ENCODE data around the gene SLC30A1. TPM values are rescaled to one million over a fixed set of nuclear protein-coding genes. Genes with fewer than 3 reads are reported as not detected.

SLC30A1 gene
- total and polyA plus RNA-seq, 2 of the 13 experiments (the other 11 are each of a cell fraction or from before 2014, with no cell fraction given): 5.9 to 24.4 TPM

GRCh38 chr1:211549092-211549711 is 29.8 kb downstream of the SLC30A1 start (continued):
- TF ChIP-seq BORCS8-MEF2B (CRISPR knock-in tag; IDR thresholded peaks at IDR 0.05): no peak
- TF ChIP-seq GATA4 (IDR thresholded peaks at IDR 0.05; ENCODE audit: borderline replicate concordance, low read depth): no peak
- no peak for TF ChIP-seq ZNF512B (CRISPR knock-in tag; IDR thresholded peaks at IDR 0.05; ENCODE audit: borderline replicate concordance)
- TF ChIP-seq ZNF574 (CRISPR knock-in tag; IDR thresholded peaks at IDR 0.05): no peak
- no peak for TF ChIP-seq NR1H2 (CRISPR knock-in tag; IDR thresholded peaks at IDR 0.05; ENCODE audit: borderline replicate concordance, low read depth)
- TF ChIP-seq HDAC2 (CRISPR knock-in tag; IDR thresholded peaks at IDR 0.05): no peak
- no peak for TF ChIP-seq ZNF121 (CRISPR knock-in tag; IDR thresholded peaks at IDR 0.05)
- no peak for TF ChIP-seq NCOR1 (IDR thresholded peaks at IDR 0.05; ENCODE audit: borderline replicate concordance, low read length)
- TF ChIP-seq STAT6 (CRISPR knock-in tag; IDR thresholded peaks at IDR 0.05; ENCODE audit: borderline replicate concordance): no peak
- no peak for TF ChIP-seq YY1 (IDR thresholded peaks at IDR 0.05; ENCODE audit: insufficient read depth, insufficient replicate concordance, low read depth, low read length)
- TF ChIP-seq EZH2 (conservative IDR thresholded peaks at IDR 0.05; ENCODE audit: low read depth, low read length): no peak
- TF ChIP-seq IKZF4 (CRISPR knock-in tag; IDR thresholded peaks at IDR 0.05; ENCODE audit: borderline replicate concordance, low read depth, not compliant biosample characterization): no peak
- TF ChIP-seq ZNF235 (CRISPR knock-in tag; IDR thresholded peaks at IDR 0.05; ENCODE audit: borderline replicate concordance): no peak
- TF ChIP-seq PRMT3 (CRISPR knock-in tag; IDR thresholded peaks at IDR 0.05; ENCODE audit: borderline replicate concordance, low read depth): no peak
- no peak for TF ChIP-seq MED1 (CRISPR knock-in tag; IDR thresholded peaks at IDR 0.05)
- no peak for TF ChIP-seq ZNF713 (CRISPR knock-in tag; IDR thresholded peaks at IDR 0.05)

Data from HepG2 (cell line).